T47D (cell line): ENCODE measurements around the gene PLEKHG5.
"Not testable (repeated sequence)": the region's sequence is repeated elsewhere in the genome, so short reads cannot be mapped to it uniquely, and the experiment has no call there.

Source experiments
- DNase-seq, 2 experiments: peaks; one replicate each; pipeline versions ENCODE4 v3.0.0 to v3.0.0-alpha.2; 2011 to 2012; ENCODE audit warnings: low read depth in 1 of 2, low spot score in 1 of 2
- JUND ChIP-seq: IDR thresholded peaks from 2 replicates; pipeline ENCODE4 v1.6.1; 2012; ENCODE audit warnings: low read depth
- in situ Hi-C: cut with HindIII; loops from 2 replicates; pipeline ENCODE4 v1.10.0; 2016; ENCODE audit warnings: low sequenced_read_pairs, low pct_unique_long_range_greater_than_20kb

Gene PLEKHG5

GRCh38 chr1:6497867-6498575 lies 6.6 kb upstream of the PLEKHG5 start:
- DNase-seq, result no peak
- in situ Hi-C loops, result no loop called here

GRCh38 chr1:6497215-6497866 lies 5.9 kb upstream of the PLEKHG5 start:
- in situ Hi-C loops, result no loop called here
- DNase-seq, result peak; percentile 66 to 70
- TF ChIP-seq JUND, result no peak

More at GRCh38 chr1:6497867-6498575, 6.6 kb upstream of the PLEKHG5 start:
- no peak for TF ChIP-seq JUND

- no peak for DNase-seq
- no peak for TF ChIP-seq JUND
- in situ Hi-C loops, result no loop called here
These were observed 5.4 kb upstream of the PLEKHG5 start for GRCh38 chr1:6496890-6497214.

- TF ChIP-seq JUND, result no peak
- in situ Hi-C loops, result no loop called here
These were observed 4.9 kb upstream of the PLEKHG5 start for GRCh38 chr1:6496365-6496721.

GRCh38 chr1:6495540-6496364 lies 4.3 kb upstream of the PLEKHG5 start:
- no peak for DNase-seq
- TF ChIP-seq JUND, result no peak
- in situ Hi-C loops, result no loop called here

More at GRCh38 chr1:6496365-6496721, 4.9 kb upstream of the PLEKHG5 start:
- no peak for DNase-seq

GRCh38 chr1:6495041-6495441 lies 3.6 kb upstream of the PLEKHG5 start:
- DNase-seq, result no peak
- TF ChIP-seq JUND, result no peak
- in situ Hi-C loops, result no loop called here

GRCh38 chr1:6494627-6495026 lies 3.2 kb upstream of the PLEKHG5 start:
- in situ Hi-C loops, result no loop called here
- TF ChIP-seq JUND, result no peak

GRCh38 chr1:6493834-6494223 lies 2.4 kb upstream of the PLEKHG5 start:
- in situ Hi-C loops, DNase-seq: not testable (repeated sequence)

More at GRCh38 chr1:6494627-6495026, 3.2 kb upstream of the PLEKHG5 start:
- DNase-seq, result no peak

- no peak for DNase-seq
- in situ Hi-C loops, result no loop called here
- no peak for TF ChIP-seq JUND
These were observed 499 bp upstream of the PLEKHG5 start for GRCh38 chr1:6491966-6492365.

- TF ChIP-seq JUND, result no peak
- DNase-seq, result no peak
- in situ Hi-C loops, result no loop called here
These were observed 402 bp downstream of the PLEKHG5 start for GRCh38 chr1:6491081-6491449.

GRCh38 chr1:6490181-6491080 lies 1.0 kb downstream of the PLEKHG5 start:
- TF ChIP-seq JUND, result no peak
- peak; percentile 59 to 82 for DNase-seq
- in situ Hi-C loops, result no loop called here

GRCh38 chr1:6489799-6490180 lies 1.7 kb downstream of the PLEKHG5 start:
- TF ChIP-seq JUND, result no peak
- in situ Hi-C loops, result no loop called here
- DNase-seq, result peak; percentile 66 to 74
